SU-DHL-6 (cell line): ENCODE measurements around the gene GPC1.

Experiments
- CTCF ChIP-seq: fragments of 200-600 bp; sonication (generic); IDR thresholded peaks from one replicate; pipeline ENCODE4 v1.5.1; 2017; ENCODE audit warnings: antibody characterized with exemption, mild to moderate bottlenecking, low read length, moderate library complexity; ENCODE audit not compliant: insufficient read depth, poor library complexity, severe bottlenecking
- EZH2phosphoT487 ChIP-seq: fragments of 200-600 bp; sonication (generic), shearing (Covaris generic); conservative IDR thresholded peaks from 2 replicates; pipeline ENCODE4 v1.6.1; 2018; ENCODE audit warnings: mild to moderate bottlenecking, antibody characterized with exemption, low read length, moderate library complexity, mixed read lengths

DNA sequence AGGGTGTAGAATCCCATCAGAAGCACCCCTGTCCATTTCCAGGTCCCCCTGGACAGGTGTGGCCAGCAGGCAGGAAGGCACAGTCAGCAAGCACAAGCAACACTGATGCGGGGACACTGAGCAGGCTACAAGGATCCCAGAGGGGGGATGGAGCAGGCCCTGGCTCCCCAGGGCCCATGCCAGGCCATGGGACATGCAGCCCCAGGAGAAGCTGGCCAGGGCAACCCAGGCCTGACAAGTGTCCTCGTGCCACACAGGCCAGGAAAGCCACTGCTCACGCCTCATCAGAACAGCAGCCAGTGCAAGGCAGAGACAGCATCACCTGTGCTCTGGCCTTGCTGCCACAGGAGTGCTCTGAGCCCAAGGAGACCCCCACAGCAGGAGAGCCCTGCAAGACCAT is 14.1 kb upstream of the GPC1 start:
- TF ChIP-seq CTCF (no peak), EZH2phosphoT487 (no peak)
